PC-9 (cell line): ENCODE measurements around the gene FGF11.
"Not testable (repeated sequence)": the region's sequence is repeated elsewhere in the genome, so short reads cannot be mapped to it uniquely, and the experiment has no call there.

Experiments used
- CTCF ChIP-seq: fragments of 200-600 bp; sonication (generic); conservative IDR thresholded peaks from 2 replicates; pipeline ENCODE4 v1.6.1; 2017; ENCODE audit warnings: mixed run types, antibody characterized with exemption, mild to moderate bottlenecking, moderate library complexity
- EZH2 ChIP-seq: fragments of 200-600 bp; sonication (generic); IDR thresholded peaks from 2 replicates; pipeline ENCODE4 v1.8.0; 2017; ENCODE audit warnings: antibody characterized with exemption, low read depth

DNA sequence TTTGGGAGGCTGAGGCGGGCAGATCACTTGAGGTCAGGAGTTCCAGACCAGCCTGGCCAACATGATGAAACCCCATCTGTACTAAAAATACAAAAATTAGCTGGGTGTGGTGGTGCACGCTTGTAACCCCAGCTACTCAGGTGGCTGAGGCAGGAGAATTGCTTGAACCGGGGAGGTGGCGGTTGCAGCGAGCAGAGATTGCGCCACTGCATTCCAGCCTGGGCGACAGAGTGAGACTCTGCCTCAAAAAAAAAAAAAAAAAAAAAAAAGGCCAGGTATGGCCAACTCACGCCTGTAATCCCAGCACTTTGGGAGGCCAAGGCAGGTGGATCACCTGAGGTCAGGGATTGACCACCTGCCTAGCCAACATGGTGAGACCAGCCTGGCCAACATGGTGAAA, 35.5 kb downstream of the FGF11 start:
- TF ChIP-seq CTCF, EZH2: not testable (repeated sequence)
